Peyer's patch (tissue), 4 donors: ENCODE results near the gene RECK. TPM values are rescaled to one million over a fixed set of nuclear protein-coding genes. Genes with fewer than 3 reads are reported as not detected.
"Not testable (repeated sequence)": the region's sequence is repeated elsewhere in the genome, so short reads cannot be mapped to it uniquely, and the experiment has no call there.

Experiments used
- DNase-seq, 3 donors: peaks; one replicate each; pipeline ENCODE4 v3.0.0-alpha.2; 2017 to 2019
- H3K27ac ChIP-seq, 4 donors: fragments of 200-600 bp; sonication (generic); one replicate each; pipeline ENCODE4 v1.5.1; 2016 to 2019
- H3K27me3 ChIP-seq, 2 donors: fragments of 200-600 bp; sonication (generic); one replicate each; pipeline ENCODE4 v1.5.1; 2019
- H3K36me3 ChIP-seq, 3 donors: fragments of 200-600 bp; sonication (generic); one replicate each; pipeline ENCODE4 v1.5.1; 2016 to 2019
- H3K4me1 ChIP-seq, 4 donors: fragments of 200-600 bp; sonication (generic); one replicate each; pipeline ENCODE4 v1.5.1; 2016 to 2019
- H3K4me3 ChIP-seq, 4 donors: fragments of 200-600 bp; sonication (generic); 1 replicate in 3 of 4; 2 replicates in 1 of 4; pipeline ENCODE4 v1.5.1; 2016 to 2019; ENCODE audit warnings: mild to moderate bottlenecking in 1 of 4
- H3K9me3 ChIP-seq, 4 donors: fragments of 200-600 bp; sonication (generic); one replicate each; pipeline ENCODE4 v1.5.1; 2016 to 2019; ENCODE audit warnings: mild to moderate bottlenecking in 1 of 4
- CTCF ChIP-seq, 6 experiments: fragments of 450-650 bp in 4 of 6; fragments of 200-600 bp in 2 of 6; sonication (generic) in 1 of 6; IDR thresholded peaks; one replicate each; pipeline ENCODE4 v1.5.1; 2017 to 2019; ENCODE audit warnings: antibody characterized with exemption in 6 of 6, mild to moderate bottlenecking in 3 of 6, moderate library complexity in 1 of 6
- POLR2A ChIP-seq, 2 donors: fragments of 450-650 bp; IDR thresholded peaks; one replicate each; pipeline ENCODE4 v1.5.1; 2017; ENCODE audit warnings: antibody characterized with exemption in 2 of 2, mild to moderate bottlenecking in 2 of 2, moderate library complexity in 2 of 2
- total RNA-seq, 4 donors: library from RNA; depleted of rRNA; stranded (reverse); fragments of >200 nt; gene quantifications; one replicate each; pipeline ENCODE4 v1.1.0, GENCODE V29; 2016

Gene RECK
- total RNA-seq, 4 donors from 2014 or later: 1.9 to 8.3 (median 5.9) TPM

GRCh38 chr9:36158122-36158521 is 121.4 kb downstream of the RECK start:
- H3K9me3 ChIP-seq: no peaks in the 10 kb centered on the region
- no peak for DNase-seq
- no peaks in the 10 kb centered on the region for H3K27me3 ChIP-seq
- TF ChIP-seq CTCF (IDR thresholded peaks at IDR 0.05): no peak
- TF ChIP-seq POLR2A (IDR thresholded peaks at IDR 0.05): no peak
- H3K27ac ChIP-seq: peak overlapping the region in 3 of 4 donors; percentile 17 to 54 (median 30)
- peaks cover 0 to 14% (median 0%) of the 10 kb centered on the region in 3 donors for H3K36me3 ChIP-seq
- peaks cover 0 to 18% (median 2%) of the 10 kb centered on the region in 4 donors for H3K4me1 ChIP-seq
- no peak overlapping the region for H3K4me3 ChIP-seq

GRCh38 chr9:36158917-36159316 is 122.2 kb downstream of the RECK start:
- H3K4me1 ChIP-seq: peaks cover 0 to 21% (median 0%) of the 10 kb centered on the region in 4 donors
- DNase-seq: no peak

GRCh38 chr9:36159509-36159908 is 122.8 kb downstream of the RECK start:
- H3K27ac ChIP-seq: peak overlapping the region in 3 of 4 donors; percentile 13 to 54 (median 39)
- H3K9me3 ChIP-seq, H3K4me3 ChIP-seq, DNase-seq, H3K27me3 ChIP-seq: not testable (repeated sequence)
- peaks cover 0 to 14% (median 0%) of the 10 kb centered on the region in 3 donors for H3K36me3 ChIP-seq
- H3K4me1 ChIP-seq: peaks cover 0 to 15% (median 0%) of the 10 kb centered on the region in 4 donors

More at GRCh38 chr9:36158917-36159316, 122.2 kb downstream of the RECK start:
- H3K9me3 ChIP-seq: no peaks in the 10 kb centered on the region
- H3K4me3 ChIP-seq: no peak overlapping the region
- H3K36me3 ChIP-seq: peaks cover 0 to 14% (median 0%) of the 10 kb centered on the region in 3 donors
- TF ChIP-seq POLR2A (IDR thresholded peaks at IDR 0.05): no peak
- TF ChIP-seq CTCF (IDR thresholded peaks at IDR 0.05): no peak
- H3K27me3 ChIP-seq: no peaks in the 10 kb centered on the region
- H3K27ac ChIP-seq: peak overlapping the region in 2 of 4 donors; percentile 39 to 54

- not testable (repeated sequence) for H3K27me3 ChIP-seq, H3K9me3 ChIP-seq, DNase-seq, H3K4me1 ChIP-seq, H3K27ac ChIP-seq, H3K4me3 ChIP-seq
- H3K36me3 ChIP-seq: peaks cover 0 to 14% (median 0%) of the 10 kb centered on the region in 3 donors
Measured at GRCh38 chr9:36160126-36160525, 123.4 kb downstream of the RECK start.

GRCh38 chr9:36161187-36161586 is 124.5 kb downstream of the RECK start:
- H3K9me3 ChIP-seq: no peaks in the 10 kb centered on the region
- no peak overlapping the region for H3K4me3 ChIP-seq
- peak overlapping the region in 1 of 4 donors; percentile 34 for H3K27ac ChIP-seq
- DNase-seq: no peak
- peaks cover 0 to 9% (median 0%) of the 10 kb centered on the region in 4 donors for H3K4me1 ChIP-seq
- no peak for TF ChIP-seq CTCF (IDR thresholded peaks at IDR 0.05)
- TF ChIP-seq POLR2A (IDR thresholded peaks at IDR 0.05): no peak
- H3K27me3 ChIP-seq: no peaks in the 10 kb centered on the region
- H3K36me3 ChIP-seq: peaks cover 0 to 10% (median 0%) of the 10 kb centered on the region in 3 donors

- no peaks in the 10 kb centered on the region for H3K9me3 ChIP-seq
- no peaks in the 10 kb centered on the region for H3K36me3 ChIP-seq
- TF ChIP-seq POLR2A (IDR thresholded peaks at IDR 0.05): no peak
- no peak for TF ChIP-seq CTCF (IDR thresholded peaks at IDR 0.05)
- H3K4me3 ChIP-seq: no peak overlapping the region
- H3K4me1 ChIP-seq: peaks cover 0 to 12% (median 0%) of the 10 kb centered on the region in 4 donors
- no peaks in the 10 kb centered on the region for H3K27me3 ChIP-seq
- H3K27ac ChIP-seq: peak overlapping the region in 1 of 4 donors; percentile 34
- DNase-seq: no peak
Measured at GRCh38 chr9:36162211-36162738, 125.6 kb downstream of the RECK start.
